Fibroblast of lung (primary cell): ENCODE results near the gene LYPD6B. TPM values are rescaled to one million over a fixed set of nuclear protein-coding genes. Genes with fewer than 3 reads are reported as not detected.
A peak's percentile ranks its signal among the peaks of the same experiment; 100 is the strongest.

Experiments used
- DNase-seq, 2 donors: peaks; one replicate each; pipeline versions ENCODE4 v3.0.0 to v3.0.0-alpha.2; 2010; ENCODE audit warnings: low read depth in 2 of 2
- H2AFZ ChIP-seq: 2 replicates; pipeline ENCODE4 v1.5.1; 2012; ENCODE audit warnings: low read length, control low read depth, inconsistent platforms
- H3K27ac ChIP-seq: 2 replicates; pipeline ENCODE4 v1.5.1; 2011; ENCODE audit warnings: low read length, control low read depth; ENCODE audit not compliant: insufficient read depth
- H3K27me3 ChIP-seq: 2 replicates; pipeline ENCODE4 v1.5.1; 2011; ENCODE audit warnings: mild to moderate bottlenecking, low read length; ENCODE audit not compliant: control insufficient read depth, insufficient read depth
- H3K36me3 ChIP-seq: 2 replicates; pipeline ENCODE4 v1.5.1; 2011; ENCODE audit warnings: low read length; ENCODE audit not compliant: control insufficient read depth, insufficient read depth
- H3K4me1 ChIP-seq: 2 replicates; pipeline ENCODE4 v1.5.1; 2011; ENCODE audit warnings: low read length; ENCODE audit not compliant: control insufficient read depth, insufficient read depth; ENCODE audit errors: extremely low read depth
- H3K4me2 ChIP-seq: 2 replicates; pipeline ENCODE4 v1.5.1; 2011; ENCODE audit warnings: low read length, control low read depth; ENCODE audit not compliant: insufficient read depth; ENCODE audit errors: extremely low read depth
- H3K4me3 ChIP-seq, 4 experiments: fragments of 200-600 bp in 1 of 4; sonication (generic) in 1 of 4; replicated peaks in 1 of 4; 2 replicates each; pipeline ENCODE4 v1.5.1; 2011 to 2016; ENCODE audit warnings: low read length in 4 of 4, low read depth in 3 of 4, mild to moderate bottlenecking in 3 of 4, control low read depth in 2 of 4, inconsistent platforms in 1 of 4, mixed read lengths in 1 of 4; ENCODE audit not compliant: insufficient read depth in 1 of 4; ENCODE audit errors: control extremely low read depth in 1 of 4
- H3K79me2 ChIP-seq: 2 replicates; pipeline ENCODE4 v1.5.1; 2012; ENCODE audit warnings: mild to moderate bottlenecking, low read length, inconsistent platforms; ENCODE audit not compliant: control insufficient read depth, insufficient read depth
- H3K9ac ChIP-seq: 2 replicates; pipeline ENCODE4 v1.5.1; 2011; ENCODE audit warnings: mild to moderate bottlenecking, low read length, control low read depth; ENCODE audit not compliant: insufficient read depth
- H3K9me3 ChIP-seq: 2 replicates; pipeline ENCODE4 v1.5.1; 2012; ENCODE audit warnings: low read depth, low read length; ENCODE audit not compliant: control insufficient read depth, insufficient read depth
- H4K20me1 ChIP-seq: 2 replicates; pipeline ENCODE4 v1.5.1; 2011; ENCODE audit warnings: low read length; ENCODE audit not compliant: control insufficient read depth, insufficient read depth; ENCODE audit errors: extremely low read depth
- CTCF ChIP-seq, 2 donors: IDR thresholded peaks in 1 of 2; conservative IDR thresholded peaks in 1 of 2; 1 replicate in 1 of 2; 2 replicates in 1 of 2; pipeline ENCODE4 v1.5.1; 2011 to 2012; ENCODE audit warnings: low read length in 2 of 2, control low read depth in 1 of 2, inconsistent platforms in 1 of 2, low read depth in 1 of 2, mild to moderate bottlenecking in 1 of 2
- EZH2 ChIP-seq: IDR thresholded peaks from 2 replicates; pipeline ENCODE4 v1.5.1; 2012; ENCODE audit warnings: low read length, control low read depth, mild to moderate bottlenecking; ENCODE audit errors: missing control alignments
- polyA plus RNA-seq, 2 donors: library from polyadenylated mRNA; depleted of rRNA in 1 of 2; stranded (reverse) in 1 of 2; unstranded in 1 of 2; fragments of >200 nt; gene quantifications; 2 replicates each; pipeline ENCODE4 v1.2.1, GENCODE V29; 2011 to 2012; ENCODE audit warnings: missing spikeins in 1 of 2
- total RNA-seq: library from RNA; depleted of rRNA; stranded (reverse); fragments of >200 nt; gene quantifications from 2 replicates; pipeline ENCODE4 v1.2.1, GENCODE V29; 2014

LYPD6B gene
- total and polyA plus RNA-seq, 2 donors (not counting 1 experiment from before 2014, with no cell fraction given), result 0.11 TPM; not detected in 1

- Histone ChIP-seq H3K79me2 (no peaks in the 10 kb centered on the region), H3K27me3 (no peaks in the 10 kb centered on the region), H3K9me3 (no peaks in the 10 kb centered on the region), H3K4me1 (no peaks in the 10 kb centered on the region), H2AFZ (no peak overlapping the region), H4K20me1 (no peaks in the 10 kb centered on the region), H3K36me3 (no peaks in the 10 kb centered on the region), H3K9ac (no peak overlapping the region), H3K27ac (no peak overlapping the region), H3K4me2 (no peak overlapping the region), H3K4me3 (no peak overlapping the region)
- DNase-seq, result no peak
- TF ChIP-seq CTCF (conservative IDR thresholded peaks at IDR 0.05 in 1 of 2, IDR thresholded peaks at IDR 0.05 in 1 of 2; ENCODE audit: low read depth in 1 of 2, low read length in 2 of 2) (no peak), EZH2 (no peak)
Measured at GRCh38 chr2:149178612-149179011, 140.1 kb downstream of the LYPD6B start.

- peak in 1 of 2 donors; percentile 27 for DNase-seq
- Histone ChIP-seq H3K27me3 (no peaks in the 10 kb centered on the region), H3K79me2 (no peaks in the 10 kb centered on the region), H4K20me1 (no peaks in the 10 kb centered on the region), H2AFZ (no peak overlapping the region), H3K36me3 (no peaks in the 10 kb centered on the region), H3K9me3 (no peaks in the 10 kb centered on the region), H3K9ac (no peak overlapping the region), H3K4me3 (peak overlapping the region in 1 of 4 experiments; percentile 13), H3K4me2 (no peak overlapping the region), H3K4me1 (no peaks in the 10 kb centered on the region), H3K27ac (no peak overlapping the region)
- no peak for TF ChIP-seq CTCF (conservative IDR thresholded peaks at IDR 0.05 in 1 of 2, IDR thresholded peaks at IDR 0.05 in 1 of 2; ENCODE audit: low read depth in 1 of 2, low read length in 2 of 2)
- no peak for TF ChIP-seq EZH2
Measured at GRCh38 chr2:149180226-149180875, 141.9 kb downstream of the LYPD6B start.

GRCh38 chr2:149183187-149183586 is 144.7 kb downstream of the LYPD6B start:
- H3K36me3 ChIP-seq, result no peaks in the 10 kb centered on the region
- no peak overlapping the region for H3K4me2 ChIP-seq
- no peak overlapping the region for H2AFZ ChIP-seq
- no peaks in the 10 kb centered on the region for H3K79me2 ChIP-seq
- H3K4me1 ChIP-seq, result no peaks in the 10 kb centered on the region
- H3K27me3 ChIP-seq, result no peaks in the 10 kb centered on the region
- DNase-seq, result no peak
- no peaks in the 10 kb centered on the region for H3K9me3 ChIP-seq
- H3K4me3 ChIP-seq, result no peak overlapping the region
- H3K9ac ChIP-seq, result no peak overlapping the region
- TF ChIP-seq EZH2, result no peak
- no peak for TF ChIP-seq CTCF (conservative IDR thresholded peaks at IDR 0.05 in 1 of 2, IDR thresholded peaks at IDR 0.05 in 1 of 2; ENCODE audit: low read depth in 1 of 2, low read length in 2 of 2)
- no peaks in the 10 kb centered on the region for H4K20me1 ChIP-seq
- no peak overlapping the region for H3K27ac ChIP-seq
